ENCODE results near the gene SLC37A2. TPM values are rescaled to one million over a fixed set of nuclear protein-coding genes. Genes with fewer than 3 reads are reported as not detected.

The SLC37A2 gene
- total RNA-seq, 2 donors from 2014 or later: 0.56 to 1.8 TPM

GRCh38 chr11:125078516-125079140 is 15.5 kb downstream of the SLC37A2 start:
- no peak for DNase-seq (ENCODE audit: low spot score in 2 of 2)
- no peaks in the 10 kb centered on the region for H3K36me3 Mint-ChIP-seq
- no peak overlapping the region for H3K27ac Mint-ChIP-seq
- no peaks in the 10 kb centered on the region for H3K9me3 Mint-ChIP-seq
- ATAC-seq: no peak

- DNase-seq (ENCODE audit: low spot score in 2 of 2) (no peak), ATAC-seq (no peak)
- no peak overlapping the region for H3K27ac Mint-ChIP-seq
- H3K36me3 Mint-ChIP-seq: no peaks in the 10 kb centered on the region
- no peaks in the 10 kb centered on the region for H3K9me3 Mint-ChIP-seq
These were observed 16.2 kb downstream of the SLC37A2 start for GRCh38 chr11:125079151-125079877.

GRCh38 chr11:125079878-125080530 is 16.9 kb downstream of the SLC37A2 start:
- DNase-seq (ENCODE audit: low spot score in 2 of 2) (no peak), ATAC-seq (no peak)
- H3K27ac Mint-ChIP-seq: no peak overlapping the region
- no peaks in the 10 kb centered on the region for H3K36me3 Mint-ChIP-seq
- H3K9me3 Mint-ChIP-seq: no peaks in the 10 kb centered on the region

- DNase-seq (ENCODE audit: low spot score in 2 of 2) (no peak), ATAC-seq (no peak)
- Mint-ChIP-seq H3K9me3 (no peaks in the 10 kb centered on the region), H3K27ac (no peak overlapping the region), H3K36me3 (no peaks in the 10 kb centered on the region)
These were observed 17.4 kb downstream of the SLC37A2 start for GRCh38 chr11:125080531-125080911.

GRCh38 chr11:125081098-125081798 is 18.1 kb downstream of the SLC37A2 start:
- ATAC-seq (no peak), DNase-seq (ENCODE audit: low spot score in 2 of 2) (no peak)
- Mint-ChIP-seq H3K9me3 (no peaks in the 10 kb centered on the region), H3K36me3 (no peaks in the 10 kb centered on the region), H3K27ac (no peak overlapping the region)

GRCh38 chr11:125082040-125082439 is 18.9 kb downstream of the SLC37A2 start:
- no peak overlapping the region for H3K27ac Mint-ChIP-seq
- no peaks in the 10 kb centered on the region for H3K9me3 Mint-ChIP-seq
- no peaks in the 10 kb centered on the region for H3K36me3 Mint-ChIP-seq
- DNase-seq (ENCODE audit: low spot score in 2 of 2) (no peak), ATAC-seq (no peak)

- DNase-seq (ENCODE audit: low spot score in 2 of 2): no peak
- no peaks in the 10 kb centered on the region for H3K9me3 Mint-ChIP-seq
- H3K27ac Mint-ChIP-seq: no peak overlapping the region
- ATAC-seq: no peak
- no peaks in the 10 kb centered on the region for H3K36me3 Mint-ChIP-seq
These were observed 19.7 kb downstream of the SLC37A2 start for GRCh38 chr11:125082611-125083311.

- DNase-seq (ENCODE audit: low spot score in 2 of 2) (no peak), ATAC-seq (no peak)
- peak overlapping the region in 1 of 2 donors; percentile 60 for H3K27ac Mint-ChIP-seq
- H3K9me3 Mint-ChIP-seq: no peaks in the 10 kb centered on the region
- no peaks in the 10 kb centered on the region for H3K36me3 Mint-ChIP-seq
These were observed 20.4 kb downstream of the SLC37A2 start for GRCh38 chr11:125083312-125084056.

GRCh38 chr11:125084057-125084416 is 20.9 kb downstream of the SLC37A2 start:
- H3K27ac Mint-ChIP-seq: no peak overlapping the region
- DNase-seq (ENCODE audit: low spot score in 2 of 2) (no peak), ATAC-seq (no peak)
- no peaks in the 10 kb centered on the region for H3K36me3 Mint-ChIP-seq
- no peaks in the 10 kb centered on the region for H3K9me3 Mint-ChIP-seq

GRCh38 chr11:125084761-125085231 is 21.7 kb downstream of the SLC37A2 start:
- no peaks in the 10 kb centered on the region for H3K36me3 Mint-ChIP-seq
- ATAC-seq: no peak
- no peak for DNase-seq (ENCODE audit: low spot score in 2 of 2)
- H3K9me3 Mint-ChIP-seq: no peaks in the 10 kb centered on the region
- no peak overlapping the region for H3K27ac Mint-ChIP-seq

GRCh38 chr11:125085301-125086081 is 22.4 kb downstream of the SLC37A2 start:
- Mint-ChIP-seq H3K27ac (no peak overlapping the region), H3K36me3 (no peaks in the 10 kb centered on the region)
- ATAC-seq: no peak

GRCh38 chr11:125086633-125087296 is 23.7 kb downstream of the SLC37A2 start:
- no peak for ATAC-seq
- Mint-ChIP-seq H3K36me3 (no peaks in the 10 kb centered on the region), H3K27ac (peak overlapping the region; percentile 14 to 72), H3K9me3 (no peaks in the 10 kb centered on the region)
- no peak for DNase-seq (ENCODE audit: low spot score in 2 of 2)

More at GRCh38 chr11:125085301-125086081, 22.4 kb downstream of the SLC37A2 start:
- DNase-seq (ENCODE audit: low spot score in 2 of 2): no peak
- H3K9me3 Mint-ChIP-seq: no peaks in the 10 kb centered on the region

- Mint-ChIP-seq H3K27ac (peak overlapping the region in 1 of 2 donors; percentile 44), H3K9me3 (no peaks in the 10 kb centered on the region), H3K36me3 (no peaks in the 10 kb centered on the region)
- DNase-seq (ENCODE audit: low spot score in 2 of 2): no peak
- no peak for ATAC-seq
These were observed 25.0 kb downstream of the SLC37A2 start for GRCh38 chr11:125088123-125088522.

- peak overlapping the region in 1 of 2 donors; percentile 44 for H3K27ac Mint-ChIP-seq
- no peaks in the 10 kb centered on the region for H3K36me3 Mint-ChIP-seq
- H3K9me3 Mint-ChIP-seq: no peaks in the 10 kb centered on the region
- ATAC-seq (no peak), DNase-seq (ENCODE audit: low spot score in 2 of 2) (no peak)
These were observed 25.7 kb downstream of the SLC37A2 start for GRCh38 chr11:125088576-125089455.

Measured in activated naive CD4-positive, alpha-beta T cell treated with anti-CD3 and anti-CD28 coated beads, Interleukin-2, amount 50 U/mL, for 72 hours (primary cell).